HG03565 (cell line): ENCODE measurements around the gene THAP2.

ENCODE experiments used
- ATAC-seq: cut with Tn5 transposase; IDR thresholded peaks from one replicate; pipeline ENCODE4 v1.9.1; 2021; ENCODE audit warnings: mild to moderate bottlenecking, moderate library complexity; ENCODE audit not compliant: unreplicated experiment

THAP2 gene

DNA sequence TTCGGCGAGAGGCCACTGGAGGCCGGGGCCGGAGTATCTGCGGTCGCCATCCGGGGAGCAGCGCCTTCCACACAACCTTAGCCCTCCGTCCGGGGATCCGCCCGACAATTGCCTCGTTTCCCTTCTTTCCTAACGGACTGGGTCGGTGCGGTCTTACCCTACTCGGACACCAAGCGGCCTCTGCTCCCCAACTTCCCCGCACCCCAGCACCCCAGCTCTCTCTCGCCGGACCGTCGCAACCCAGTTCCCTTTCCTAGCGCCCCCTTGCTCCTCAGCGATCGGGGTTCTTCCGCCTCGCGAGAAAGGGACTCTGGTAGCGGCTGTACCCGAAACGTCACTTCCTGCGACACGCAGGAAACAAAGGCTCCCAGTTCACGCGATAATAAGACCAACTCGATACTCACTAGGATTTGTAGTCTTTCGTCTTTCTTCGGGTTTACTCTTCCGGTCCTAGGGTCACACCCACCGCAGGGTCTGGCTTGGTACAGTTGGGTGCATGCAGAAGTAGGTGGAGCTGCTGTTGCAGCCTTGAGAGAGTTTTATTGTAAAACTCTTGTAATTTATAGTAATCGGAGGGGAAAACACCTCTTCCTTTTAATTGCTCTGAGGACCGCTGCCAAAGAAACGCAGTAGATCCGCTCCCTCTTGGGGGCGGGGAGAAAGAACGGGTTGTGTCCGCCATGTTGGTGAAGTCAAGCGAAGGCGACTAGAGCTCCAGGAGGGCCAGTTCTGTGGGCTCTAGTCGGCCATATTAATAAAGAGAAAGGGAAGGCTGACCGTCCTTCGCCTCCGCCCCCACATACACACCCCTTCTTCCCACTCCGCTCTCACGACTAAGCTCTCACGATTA is at the start of gene THAP2, which contains the start of gene ZFC3H1:
THAP2 (plus strand) TSS at position 741 of the 850 bp plus-strand sequence. CDS start 209 bp downstream, outside the sequence.
ZFC3H1 (minus strand) TSS at position 288 of the 850 bp plus-strand sequence; CDS start at position 50, 238 bp downstream.
- peak; percentile 92 for ATAC-seq

GRCh38 chr12:71621938-71622337 is 42.2 kb upstream of the THAP2 start:
- no peak for ATAC-seq

DNA sequence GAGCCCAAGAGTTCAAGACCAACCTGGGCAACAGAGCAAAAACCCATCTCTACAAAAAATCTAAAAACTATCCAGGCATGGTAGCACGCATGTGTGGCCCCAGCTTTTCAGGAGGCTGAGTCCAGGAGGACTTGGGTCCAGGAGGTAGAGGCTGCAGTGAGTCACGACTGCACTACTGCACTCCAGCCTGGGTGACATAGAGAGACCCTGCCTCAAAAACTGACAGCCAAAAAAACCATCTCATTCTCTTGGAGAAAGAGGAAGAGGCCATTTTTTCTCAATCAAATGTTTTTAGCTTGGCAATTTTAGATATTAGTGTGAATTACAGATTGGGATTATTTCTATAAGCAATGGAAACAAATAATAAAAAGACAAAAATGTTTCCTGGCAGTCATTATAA is 38.6 kb upstream of the THAP2 start:
- ATAC-seq, result no peak

DNA sequence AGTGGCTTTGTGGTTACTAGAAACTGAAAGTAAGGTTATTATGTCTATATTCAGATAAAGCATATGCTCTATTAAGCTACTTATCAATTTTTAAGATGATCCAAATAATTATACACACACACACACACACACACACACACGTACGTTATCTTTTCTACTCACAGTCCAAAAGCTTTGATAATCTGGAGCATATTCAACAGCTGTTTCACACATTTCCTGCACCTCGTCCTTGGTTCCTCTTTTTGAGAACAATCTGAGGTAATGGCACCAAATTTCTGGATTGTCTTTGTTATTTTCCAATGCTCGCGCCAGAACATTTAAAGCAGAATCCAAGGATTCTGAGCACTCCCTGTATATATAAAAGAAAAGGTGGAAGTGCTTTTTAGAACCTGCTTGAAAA is 38.0 kb upstream of the THAP2 start:
- ATAC-seq, result no peak

DNA sequence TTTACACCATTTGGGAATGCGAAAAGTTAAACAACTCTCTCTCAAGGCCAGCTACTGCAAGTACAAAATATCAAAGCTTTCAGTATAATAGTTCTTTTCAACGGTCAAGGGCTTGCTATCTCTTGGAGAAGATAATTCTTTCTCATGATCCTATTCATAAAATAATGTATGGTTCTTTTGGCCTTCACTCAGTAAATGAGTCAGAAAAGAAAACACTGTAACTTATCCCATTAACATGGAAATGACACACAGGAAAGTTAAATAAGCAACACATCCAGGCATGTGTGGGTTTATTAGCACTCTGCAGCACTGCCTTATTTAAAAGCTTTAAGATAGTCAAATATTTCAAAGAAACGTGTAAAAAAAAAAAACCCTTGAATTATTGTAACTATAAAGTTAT is 37.3 kb upstream of the THAP2 start:
- ATAC-seq, result no peak

GRCh38 chr12:71627438-71628002 is 36.6 kb upstream of the THAP2 start:
- no peak for ATAC-seq

DNA sequence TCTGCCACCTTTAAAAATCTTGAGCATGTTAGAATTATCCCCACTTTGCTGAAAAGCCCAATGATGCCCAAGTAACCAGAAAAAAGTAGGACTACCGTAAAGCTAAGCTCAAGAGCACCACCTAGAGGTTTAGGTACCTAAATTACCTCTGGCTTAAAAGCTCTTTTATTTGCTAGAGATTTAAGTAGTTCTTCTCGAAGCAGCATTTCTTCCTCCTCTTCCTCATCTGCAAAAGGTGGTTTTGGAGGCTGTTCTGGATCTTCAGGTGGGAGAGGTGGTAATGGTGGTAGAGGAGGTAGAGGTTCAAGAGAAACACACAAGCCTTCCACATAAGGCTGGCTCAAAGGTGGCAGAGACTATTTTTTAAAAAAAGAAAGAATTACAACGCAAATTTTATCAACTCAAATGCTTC is 27.4 kb upstream of the THAP2 start:
- ATAC-seq, result no peak

DNA sequence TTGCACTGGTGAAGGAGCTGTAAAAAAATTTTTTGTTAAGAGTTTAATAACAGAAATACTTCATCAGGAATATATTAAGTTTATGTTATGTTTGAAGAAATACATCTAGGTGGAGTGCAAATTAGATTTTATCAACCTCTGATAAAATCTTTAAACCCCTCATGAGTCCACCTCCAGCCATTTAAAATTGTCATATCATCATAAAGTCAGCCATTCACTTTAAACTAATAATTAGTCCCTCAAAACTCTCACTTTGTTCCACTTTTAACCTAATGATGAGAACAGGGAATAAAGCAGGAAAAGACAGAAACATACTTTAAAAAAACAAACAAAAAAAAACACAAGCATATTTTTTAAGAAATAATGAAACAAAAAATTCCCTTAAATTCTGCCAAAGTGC is 25.6 kb upstream of the THAP2 start:
- no peak for ATAC-seq

DNA sequence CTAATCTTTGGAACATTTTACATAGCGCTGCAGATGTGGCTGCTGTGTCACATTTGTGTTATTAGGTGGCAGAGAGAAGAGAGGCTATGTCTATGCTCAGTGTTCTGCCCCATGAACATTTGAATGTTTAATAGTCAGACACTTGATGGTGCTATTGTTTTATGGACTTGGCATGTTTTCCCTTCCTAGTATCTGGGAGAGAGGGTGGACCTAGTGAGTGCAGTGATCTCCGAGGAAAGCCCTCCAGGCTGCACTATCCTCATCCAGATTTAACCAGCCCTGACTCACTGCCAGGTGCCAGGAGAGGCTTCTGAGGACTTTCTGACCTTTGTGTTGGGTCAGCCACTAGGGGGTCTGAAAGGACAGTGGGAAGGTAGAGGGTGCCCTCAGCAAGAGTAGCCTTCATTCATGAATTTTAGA is 24.8 kb upstream of the THAP2 start:
- ATAC-seq, result no peak

- ATAC-seq, result no peak
Observed at GRCh38 chr12:71640316-71640715, 23.8 kb upstream of the THAP2 start.

DNA sequence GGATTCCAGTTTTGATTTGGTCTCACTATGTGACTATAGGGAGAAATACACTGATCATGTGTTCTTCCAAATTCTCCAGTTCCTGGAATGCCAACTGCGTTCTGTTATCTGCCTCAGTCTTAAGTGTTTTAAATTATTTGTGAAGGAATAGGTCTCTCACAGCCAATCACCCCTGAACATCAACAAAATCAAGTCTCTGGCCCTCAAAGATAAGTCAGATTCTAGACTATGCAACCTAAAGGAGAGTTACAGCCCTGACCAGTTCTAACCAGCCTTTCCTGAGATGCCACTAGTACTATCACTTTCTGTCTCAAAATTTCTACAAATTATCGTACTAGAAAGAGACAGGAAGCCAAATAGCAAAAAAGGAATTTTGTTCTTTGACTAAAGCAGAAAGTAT is 22.7 kb upstream of the THAP2 start:
- no peak for ATAC-seq

- ATAC-seq, result peak; percentile 60
Observed at GRCh38 chr12:71642264-71642663, 21.8 kb upstream of the THAP2 start.

DNA sequence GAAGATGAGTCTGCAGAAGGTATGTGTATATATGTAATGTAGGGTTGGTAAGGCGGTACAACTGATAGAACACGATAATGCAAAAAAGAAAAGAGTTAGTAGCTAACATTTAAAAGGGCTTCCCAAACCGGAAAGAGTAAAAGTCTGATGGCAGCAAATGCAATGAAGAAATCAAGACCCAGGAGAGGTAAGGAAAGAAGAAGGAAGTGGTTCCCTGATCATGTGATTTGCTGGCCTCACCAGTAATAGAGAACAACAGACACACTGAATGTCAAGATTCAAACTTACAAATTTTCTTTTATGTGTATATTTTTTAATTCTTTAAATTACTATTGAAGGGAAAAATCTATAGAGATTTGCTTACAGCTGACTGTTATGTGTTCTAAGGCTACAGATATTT is 18.8 kb upstream of the THAP2 start:
- ATAC-seq, result no peak

- no peak for ATAC-seq
Observed at GRCh38 chr12:71646512-71646911, 17.6 kb upstream of the THAP2 start.

- ATAC-seq, result no peak
Observed at GRCh38 chr12:71648537-71648936, 15.6 kb upstream of the THAP2 start.

- ATAC-seq, result no peak
Observed at GRCh38 chr12:71649401-71649800, 14.7 kb upstream of the THAP2 start.

- ATAC-seq, result no peak
Observed at GRCh38 chr12:71652656-71653055, 11.4 kb upstream of the THAP2 start.

- no peak for ATAC-seq
Observed at GRCh38 chr12:71653137-71653536, 11.0 kb upstream of the THAP2 start.

GRCh38 chr12:71654200-71654599 is 9.9 kb upstream of the THAP2 start:
- ATAC-seq, result no peak

DNA sequence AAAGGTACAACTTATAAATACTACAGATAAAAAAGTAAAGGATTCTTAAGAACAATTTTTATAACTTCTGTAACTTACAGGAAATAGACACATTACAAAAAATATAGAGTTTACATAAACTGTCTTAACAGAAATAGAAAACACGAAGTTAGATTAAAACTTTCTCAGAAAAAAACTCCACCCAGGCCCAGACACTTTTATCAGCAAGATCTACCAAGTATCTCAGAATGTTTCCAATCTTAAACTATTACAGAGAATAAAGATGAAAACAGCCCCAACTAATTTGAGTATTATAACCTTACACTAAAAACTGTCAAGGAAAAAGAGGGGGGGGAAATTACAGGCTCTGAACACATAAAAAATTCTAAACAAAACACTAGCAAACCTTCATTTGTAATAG is 8.6 kb upstream of the THAP2 start:
- no peak for ATAC-seq

- no peak for ATAC-seq
Observed at GRCh38 chr12:71655907-71656306, 8.2 kb upstream of the THAP2 start.

- no peak for ATAC-seq
Observed at GRCh38 chr12:71656740-71657139, 7.4 kb upstream of the THAP2 start.
